Neural progenitor cell (in vitro differentiated cells): ENCODE measurements around the gene WDR1. TPM values are rescaled to one million over a fixed set of nuclear protein-coding genes. Genes with fewer than 3 reads are reported as not detected.

Source experiments
- DNase-seq: peaks from one replicate; pipeline ENCODE4 v3.0.0-alpha.2; 2016; ENCODE audit warnings: low spot score
- H2AFZ ChIP-seq: fragments of 200-600 bp; sonication (generic); replicated peaks from 2 replicates; pipeline ENCODE4 v1.6.1; 2016; ENCODE audit warnings: antibody characterized with exemption
- H3F3A ChIP-seq: fragments of 200-600 bp; sonication (generic); 2 replicates; pipeline ENCODE4 v1.6.1; 2016; ENCODE audit warnings: antibody characterized with exemption, low read depth
- H3K27ac ChIP-seq: fragments of 200-600 bp; sonication (generic); 2 replicates; pipeline ENCODE4 v1.5.1; 2016; ENCODE audit warnings: mild to moderate bottlenecking
- H3K27me3 ChIP-seq: fragments of 200-600 bp; sonication (generic); 2 replicates; pipeline ENCODE4 v1.6.1; 2016; ENCODE audit warnings: mild to moderate bottlenecking, moderate library complexity
- H3K36me3 ChIP-seq: fragments of 200-600 bp; sonication (generic); 2 replicates; pipeline ENCODE4 v1.5.1; 2016
- H3K4me1 ChIP-seq: fragments of 200-600 bp; sonication (generic); 2 replicates; pipeline ENCODE4 v1.6.1; 2016; ENCODE audit warnings: mixed run types
- H3K4me2 ChIP-seq: fragments of 200-600 bp; sonication (generic); 2 replicates; pipeline ENCODE4 v1.6.1; 2016
- H3K4me3 ChIP-seq: fragments of 200-600 bp; sonication (generic); 2 replicates; pipeline ENCODE4 v1.5.1; 2016
- H3K79me2 ChIP-seq: fragments of 200-600 bp; sonication (generic); 2 replicates; pipeline ENCODE4 v1.6.1; 2016; ENCODE audit warnings: low read depth
- H3K9ac ChIP-seq: fragments of 200-600 bp; sonication (generic); 2 replicates; pipeline ENCODE4 v1.6.1; 2016
- H3K9me3 ChIP-seq: fragments of 200-600 bp; sonication (generic); 2 replicates; pipeline ENCODE4 v1.5.1; 2016; ENCODE audit warnings: low read depth
- H4K20me1 ChIP-seq: fragments of 200-600 bp; sonication (generic); 2 replicates; pipeline ENCODE4 v1.6.1; 2016; ENCODE audit warnings: low read depth
- H3K27ac Mint-ChIP-seq: 3 replicates; pipeline ENCODE4 v1.8.0; 2021; ENCODE audit warnings: mixed read lengths
- H3K27me3 Mint-ChIP-seq: 2 replicates; pipeline ENCODE4 v1.8.0; 2022; ENCODE audit warnings: low read depth, mild to moderate bottlenecking, inconsistent platforms, moderate library complexity, mixed read lengths; ENCODE audit not compliant: insufficient read depth
- H3K36me3 Mint-ChIP-seq: 3 replicates; pipeline ENCODE4 v1.8.0; 2021; ENCODE audit warnings: mixed read lengths
- H3K4me1 Mint-ChIP-seq: 3 replicates; pipeline ENCODE4 v1.8.0; 2021; ENCODE audit warnings: mixed read lengths
- H3K4me3 Mint-ChIP-seq: 3 replicates; pipeline ENCODE4 v1.8.0; 2021; ENCODE audit warnings: mild to moderate bottlenecking, moderate library complexity, mixed read lengths
- H3K9me3 Mint-ChIP-seq: 3 replicates; pipeline ENCODE4 v1.8.0; 2020; ENCODE audit warnings: mixed read lengths
- CTCF ChIP-seq: fragments of 200-600 bp; sonication (generic); IDR thresholded peaks from 2 replicates; pipeline ENCODE4 v1.5.1; 2017; ENCODE audit warnings: antibody characterized with exemption, mild to moderate bottlenecking
- EZH2 ChIP-seq: fragments of 200-600 bp; sonication (generic); IDR thresholded peaks from 2 replicates; pipeline ENCODE4 v1.6.1; 2017; ENCODE audit warnings: antibody characterized with exemption, mild to moderate bottlenecking, moderate library complexity
- EZH2phosphoT487 ChIP-seq: fragments of 200-600 bp; sonication (generic); IDR thresholded peaks from 2 replicates; pipeline ENCODE4 v1.6.1; 2017; ENCODE audit warnings: antibody characterized with exemption
- total RNA-seq: library from RNA; depleted of rRNA; stranded (reverse); fragments of >200 nt; gene quantifications from 2 replicates; pipeline ENCODE4 v1.2.3, GENCODE V29; 2015; ENCODE audit warnings: low replicate concordance

Gene WDR1
- total RNA-seq, 1 donor from 2014 or later: 83.1 TPM

GRCh38 chr4:10160281-10160856, 43.8 kb upstream of the WDR1 start:
- DNase-seq: peak; percentile 51
- Histone ChIP-seq H3K27me3 (peaks cover 4% of the 10 kb centered on the region), H2AFZ (no peak overlapping the region), H3K4me2 (no peak overlapping the region), H3K9me3 (no peaks in the 10 kb centered on the region), H3K36me3 (no peaks in the 10 kb centered on the region), H3F3A (no peaks in the 10 kb centered on the region), H3K27ac (no peak overlapping the region), H3K79me2 (no peaks in the 10 kb centered on the region), H3K4me3 (no peak overlapping the region), H3K4me1 (no peaks in the 10 kb centered on the region), H3K9ac (no peak overlapping the region), H4K20me1 (no peaks in the 10 kb centered on the region)
- peaks cover 3% of the 10 kb centered on the region for H3K4me1 Mint-ChIP-seq
- TF ChIP-seq CTCF (peak; percentile 62), EZH2phosphoT487 (no peak), EZH2 (no peak)
- no peak overlapping the region for H3K4me3 Mint-ChIP-seq
- H3K27me3 Mint-ChIP-seq: peaks cover 3% of the 10 kb centered on the region
- no peaks in the 10 kb centered on the region for H3K36me3 Mint-ChIP-seq
- H3K9me3 Mint-ChIP-seq: no peaks in the 10 kb centered on the region
- no peak overlapping the region for H3K27ac Mint-ChIP-seq

GRCh38 chr4:10159671-10160070, 43.1 kb upstream of the WDR1 start:
- H3K9me3 ChIP-seq: no peaks in the 10 kb centered on the region
- no peaks in the 10 kb centered on the region for H3K79me2 ChIP-seq
- H4K20me1 ChIP-seq: no peaks in the 10 kb centered on the region
- TF ChIP-seq CTCF: no peak
- TF ChIP-seq EZH2: no peak
- TF ChIP-seq EZH2phosphoT487: no peak
- H3F3A ChIP-seq: no peaks in the 10 kb centered on the region
- DNase-seq: no peak
- no peaks in the 10 kb centered on the region for H3K4me1 ChIP-seq
- Mint-ChIP-seq H3K27me3 (peaks cover 3% of the 10 kb centered on the region), H3K36me3 (no peaks in the 10 kb centered on the region), H3K9me3 (no peaks in the 10 kb centered on the region), H3K4me3 (no peak overlapping the region), H3K27ac (no peak overlapping the region), H3K4me1 (peaks cover 3% of the 10 kb centered on the region)
- no peak overlapping the region for H3K9ac ChIP-seq
- peaks cover 4% of the 10 kb centered on the region for H3K27me3 ChIP-seq
- H3K36me3 ChIP-seq: no peaks in the 10 kb centered on the region
- H3K4me3 ChIP-seq: no peak overlapping the region
- no peak overlapping the region for H3K4me2 ChIP-seq
- H2AFZ ChIP-seq: no peak overlapping the region
- no peak overlapping the region for H3K27ac ChIP-seq

GRCh38 chr4:10158333-10158942, 41.8 kb upstream of the WDR1 start:
- Histone ChIP-seq H3K9me3 (no peaks in the 10 kb centered on the region), H4K20me1 (no peaks in the 10 kb centered on the region), H3K4me1 (no peaks in the 10 kb centered on the region), H3F3A (no peaks in the 10 kb centered on the region), H3K9ac (no peak overlapping the region), H3K27ac (no peak overlapping the region), H3K4me3 (no peak overlapping the region), H3K4me2 (no peak overlapping the region), H3K79me2 (no peaks in the 10 kb centered on the region), H2AFZ (no peak overlapping the region), H3K36me3 (no peaks in the 10 kb centered on the region), H3K27me3 (peaks cover 4% of the 10 kb centered on the region)
- no peaks in the 10 kb centered on the region for H3K9me3 Mint-ChIP-seq
- TF ChIP-seq EZH2phosphoT487 (no peak), CTCF (no peak)
- no peak overlapping the region for H3K27ac Mint-ChIP-seq
- no peaks in the 10 kb centered on the region for H3K36me3 Mint-ChIP-seq
- DNase-seq: no peak
- H3K4me1 Mint-ChIP-seq: peaks cover 3% of the 10 kb centered on the region
- H3K27me3 Mint-ChIP-seq: peaks cover 3% of the 10 kb centered on the region
- H3K4me3 Mint-ChIP-seq: no peak overlapping the region
